ENCODE data around the gene DNAH8.
A peak's percentile ranks its signal among the peaks of the same experiment; 100 is the strongest.
"Not testable (repeated sequence)": the region's sequence is repeated elsewhere in the genome, so short reads cannot be mapped to it uniquely, and the experiment has no call there.

The DNAH8 gene

GRCh38 chr6:38699702-38700101, 15.4 kb upstream of the DNAH8 start:
- DNase-seq (ENCODE audit: low read depth) = not testable (repeated sequence)

- DNase-seq (ENCODE audit: low read depth) = no peak
Measured at GRCh38 chr6:38701551-38701950, 13.6 kb upstream of the DNAH8 start.

GRCh38 chr6:38702558-38703397, 12.3 kb upstream of the DNAH8 start, which contains the start of gene GLO1:
Gene GLO1, minus strand, starts transcription at chr6:38703145. Its CDS starts 91 bp downstream, at chr6:38703054.
- peak; percentile 99 for DNase-seq (ENCODE audit: low read depth)

GRCh38 chr6:38703949-38704590, 11.0 kb upstream of the DNAH8 start:
- DNase-seq (ENCODE audit: low read depth) = no peak

GRCh38 chr6:38705924-38706323, 9.2 kb upstream of the DNAH8 start:
- DNase-seq (ENCODE audit: low read depth) = no peak

GRCh38 chr6:38708496-38708895, 6.6 kb upstream of the DNAH8 start:
- DNase-seq (ENCODE audit: low read depth) = no peak

- DNase-seq (ENCODE audit: low read depth) = no peak
Measured at GRCh38 chr6:38713812-38714211, 1.3 kb upstream of the DNAH8 start.

GRCh38 chr6:38714239-38715015, 684 bp upstream of the DNAH8 start:
- DNase-seq (ENCODE audit: low read depth) = no peak

GRCh38 chr6:38716825-38717224, 1.7 kb downstream of the DNAH8 start:
- DNase-seq (ENCODE audit: low read depth) = no peak

GRCh38 chr6:38719358-38719757, 4.2 kb downstream of the DNAH8 start:
- no peak for DNase-seq (ENCODE audit: low read depth)

- DNase-seq (ENCODE audit: low read depth) = peak; percentile 8
Measured at GRCh38 chr6:38720295-38720694, 5.2 kb downstream of the DNAH8 start.

- DNase-seq (ENCODE audit: low read depth) = peak; percentile 20
Measured at GRCh38 chr6:38722038-38722437, 6.9 kb downstream of the DNAH8 start.

- DNase-seq (ENCODE audit: low read depth) = no peak
Measured at GRCh38 chr6:38722727-38723334, 7.7 kb downstream of the DNAH8 start.

GRCh38 chr6:38723783-38724182, 8.7 kb downstream of the DNAH8 start:
- no peak for DNase-seq (ENCODE audit: low read depth)

- no peak for DNase-seq (ENCODE audit: low read depth)
Measured at GRCh38 chr6:38724343-38724742, 9.2 kb downstream of the DNAH8 start.

- DNase-seq (ENCODE audit: low read depth) = peak; percentile 7
Measured at GRCh38 chr6:38725414-38726183, 10.5 kb downstream of the DNAH8 start.

GRCh38 chr6:38728203-38728602, 13.1 kb downstream of the DNAH8 start:
- no peak for DNase-seq (ENCODE audit: low read depth)

- DNase-seq (ENCODE audit: low read depth) = peak; percentile 5
Measured at GRCh38 chr6:38730140-38730862, 15.2 kb downstream of the DNAH8 start.

GRCh38 chr6:38736951-38737350, 21.8 kb downstream of the DNAH8 start:
- no peak for DNase-seq (ENCODE audit: low read depth)

- DNase-seq (ENCODE audit: low read depth) = no peak
Measured at GRCh38 chr6:38738261-38738660, 23.1 kb downstream of the DNAH8 start.

GRCh38 chr6:38739532-38739931, 24.4 kb downstream of the DNAH8 start:
- DNase-seq (ENCODE audit: low read depth) = no peak
